Measurements from ENCODE around the gene ERGIC3.

Gene ERGIC3

DNA sequence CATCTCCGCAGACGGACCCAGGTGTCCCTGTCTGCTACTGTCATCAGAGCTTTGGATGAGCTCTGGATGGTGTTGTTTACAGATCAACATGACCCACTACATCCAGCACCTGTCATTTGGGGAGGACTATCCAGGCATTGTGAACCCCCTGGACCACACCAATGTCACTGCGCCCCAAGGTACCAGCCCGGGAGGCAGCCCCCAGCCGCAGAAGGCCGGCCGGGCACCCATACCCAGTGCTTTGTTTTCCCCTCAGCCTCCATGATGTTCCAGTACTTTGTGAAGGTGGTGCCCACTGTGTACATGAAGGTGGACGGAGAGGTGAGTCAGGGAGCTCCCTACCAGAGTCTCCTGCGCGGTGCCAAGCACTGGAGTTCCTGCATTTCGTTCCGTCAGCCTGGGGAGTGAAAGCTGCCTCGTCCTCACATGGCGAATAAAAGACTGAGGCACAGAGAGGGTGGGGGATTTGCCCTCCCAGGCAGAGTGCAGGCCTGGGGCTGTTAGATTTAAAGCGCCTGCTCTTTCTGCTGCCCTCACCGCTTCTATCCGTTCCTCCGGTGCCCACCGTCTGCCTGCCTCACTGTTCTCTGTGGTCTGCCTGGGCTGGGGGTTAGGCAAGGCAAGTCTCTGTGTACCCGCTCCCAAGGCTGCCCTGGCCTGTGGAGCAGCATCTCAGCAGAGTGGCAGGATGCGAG lies 14.2 kb downstream of the ERGIC3 start:
- TF ChIP-seq, protein P1, sequence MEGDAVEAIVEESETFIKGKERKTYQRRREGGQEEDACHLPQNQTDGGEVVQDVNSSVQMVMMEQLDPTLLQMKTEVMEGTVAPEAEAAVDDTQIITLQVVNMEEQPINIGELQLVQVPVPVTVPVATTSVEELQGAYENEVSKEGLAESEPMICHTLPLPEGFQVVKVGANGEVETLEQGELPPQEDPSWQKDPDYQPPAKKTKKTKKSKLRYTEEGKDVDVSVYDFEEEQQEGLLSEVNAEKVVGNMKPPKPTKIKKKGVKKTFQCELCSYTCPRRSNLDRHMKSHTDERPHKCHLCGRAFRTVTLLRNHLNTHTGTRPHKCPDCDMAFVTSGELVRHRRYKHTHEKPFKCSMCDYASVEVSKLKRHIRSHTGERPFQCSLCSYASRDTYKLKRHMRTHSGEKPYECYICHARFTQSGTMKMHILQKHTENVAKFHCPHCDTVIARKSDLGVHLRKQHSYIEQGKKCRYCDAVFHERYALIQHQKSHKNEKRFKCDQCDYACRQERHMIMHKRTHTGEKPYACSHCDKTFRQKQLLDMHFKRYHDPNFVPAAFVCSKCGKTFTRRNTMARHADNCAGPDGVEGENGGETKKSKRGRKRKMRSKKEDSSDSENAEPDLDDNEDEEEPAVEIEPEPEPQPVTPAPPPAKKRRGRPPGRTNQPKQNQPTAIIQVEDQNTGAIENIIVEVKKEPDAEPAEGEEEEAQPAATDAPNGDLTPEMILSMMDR (IDR thresholded peaks at IDR 0.05), result no peak
- no peak for TF ChIP-seq ZFX (IDR thresholded peaks at IDR 0.05; ENCODE audit: borderline replicate concordance)
- H3K27ac ChIP-seq, result no peak overlapping the region

DNA sequence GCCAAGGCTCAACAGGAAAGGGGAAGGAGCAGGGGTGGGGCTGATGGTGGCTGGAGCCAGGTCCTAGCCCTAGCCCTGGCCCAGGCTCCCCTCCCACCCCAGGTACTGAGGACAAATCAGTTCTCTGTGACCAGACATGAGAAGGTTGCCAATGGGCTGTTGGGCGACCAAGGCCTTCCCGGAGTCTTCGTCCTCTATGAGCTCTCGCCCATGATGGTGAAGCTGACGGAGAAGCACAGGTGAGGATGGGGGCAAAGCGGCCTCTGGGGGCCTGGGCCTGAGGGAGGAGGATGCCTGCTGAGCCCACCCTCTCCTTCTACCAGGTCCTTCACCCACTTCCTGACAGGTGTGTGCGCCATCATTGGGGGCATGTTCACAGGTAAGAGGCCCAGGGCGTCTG lies 15.0 kb downstream of the ERGIC3 start:
- no peak overlapping the region for H3K27ac ChIP-seq
- TF ChIP-seq, protein P1 (IDR thresholded peaks at IDR 0.05), result no peak
- TF ChIP-seq ZFX (IDR thresholded peaks at IDR 0.05; ENCODE audit: borderline replicate concordance), result no peak

DNA sequence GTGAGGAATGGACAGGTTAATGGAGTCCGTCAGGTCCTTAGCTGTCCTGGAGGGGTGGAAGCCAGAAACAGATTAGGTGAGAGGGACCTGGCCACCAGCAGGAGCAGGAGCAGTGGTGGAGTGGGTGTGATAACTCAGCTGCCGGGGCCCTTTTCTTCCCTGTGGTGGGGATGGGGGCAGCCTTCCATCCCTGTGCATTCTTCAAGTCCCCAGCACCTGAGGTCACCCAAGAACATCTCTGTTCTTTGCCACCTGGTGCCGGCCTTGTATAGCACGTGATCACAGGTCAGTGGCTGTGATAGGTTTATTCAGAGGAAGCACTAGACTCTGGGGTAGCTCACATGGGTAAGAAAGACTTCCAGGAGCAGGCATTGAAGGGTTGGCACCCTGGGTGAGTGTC lies 16.6 kb downstream of the ERGIC3 start:
- no peak overlapping the region for H3K27ac ChIP-seq
- TF ChIP-seq ZFX (IDR thresholded peaks at IDR 0.05; ENCODE audit: borderline replicate concordance), result no peak
- TF ChIP-seq, protein P1 (IDR thresholded peaks at IDR 0.05), result no peak

DNA sequence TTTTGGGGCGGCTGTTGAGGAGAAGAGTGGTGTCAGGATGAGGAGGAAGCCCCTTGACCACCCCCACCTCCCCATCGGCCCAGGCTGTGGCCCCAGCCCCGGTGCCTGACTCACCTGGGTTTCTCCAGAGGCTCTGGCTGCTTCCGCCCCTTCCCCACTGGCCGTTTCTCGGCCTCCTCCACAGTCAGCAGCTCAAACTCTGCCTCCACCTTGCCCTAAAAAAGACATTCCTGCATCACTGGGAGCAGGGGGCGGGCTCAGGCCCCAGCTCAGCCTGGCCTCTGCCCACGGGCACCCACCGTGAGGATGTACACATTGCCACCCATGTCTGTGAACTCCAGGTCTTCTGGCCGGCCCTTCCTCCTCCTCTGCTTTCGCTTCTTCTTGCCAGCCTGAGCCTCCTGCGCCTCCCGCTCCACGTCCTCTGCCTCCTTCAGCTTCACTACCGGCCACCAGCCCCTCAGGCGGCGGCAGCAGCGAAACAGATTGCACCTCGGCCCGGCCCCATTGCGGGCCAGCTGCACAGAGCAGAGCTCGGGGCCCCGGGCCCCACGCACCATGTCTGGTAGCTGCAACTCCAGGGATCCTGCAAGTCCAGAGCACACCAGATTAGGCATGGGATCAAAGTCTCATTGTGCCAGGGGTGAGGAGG lies 17.3 kb downstream of the ERGIC3 start:
- TF ChIP-seq, protein P1 (IDR thresholded peaks at IDR 0.05), result no peak
- no peak for TF ChIP-seq ZFX (IDR thresholded peaks at IDR 0.05; ENCODE audit: borderline replicate concordance)
- H3K27ac ChIP-seq, result no peak overlapping the region

DNA sequence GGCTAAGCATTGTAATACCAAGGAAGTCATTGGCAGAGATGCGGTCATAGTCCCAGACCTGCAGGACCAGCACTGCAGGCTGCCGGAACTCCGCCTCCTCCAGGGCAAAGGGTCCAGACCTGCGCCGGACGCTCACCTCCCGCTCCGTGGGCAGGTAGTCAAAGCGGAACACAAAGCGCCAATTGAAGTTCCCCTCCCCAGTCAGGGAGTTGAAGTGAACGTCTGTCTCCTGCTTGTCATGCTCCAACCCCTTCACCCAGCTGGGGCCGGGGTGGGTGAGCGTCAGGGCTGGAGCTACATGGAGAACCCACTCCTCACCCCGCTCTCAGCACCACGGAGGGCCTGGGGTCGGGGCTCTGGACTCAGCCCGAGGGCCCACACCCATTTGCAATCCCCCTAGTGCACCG lies 18.2 kb downstream of the ERGIC3 start:
- no peak overlapping the region for H3K27ac ChIP-seq
- TF ChIP-seq, protein P1 (IDR thresholded peaks at IDR 0.05), result no peak
- no peak for TF ChIP-seq ZFX (IDR thresholded peaks at IDR 0.05; ENCODE audit: borderline replicate concordance)

DNA sequence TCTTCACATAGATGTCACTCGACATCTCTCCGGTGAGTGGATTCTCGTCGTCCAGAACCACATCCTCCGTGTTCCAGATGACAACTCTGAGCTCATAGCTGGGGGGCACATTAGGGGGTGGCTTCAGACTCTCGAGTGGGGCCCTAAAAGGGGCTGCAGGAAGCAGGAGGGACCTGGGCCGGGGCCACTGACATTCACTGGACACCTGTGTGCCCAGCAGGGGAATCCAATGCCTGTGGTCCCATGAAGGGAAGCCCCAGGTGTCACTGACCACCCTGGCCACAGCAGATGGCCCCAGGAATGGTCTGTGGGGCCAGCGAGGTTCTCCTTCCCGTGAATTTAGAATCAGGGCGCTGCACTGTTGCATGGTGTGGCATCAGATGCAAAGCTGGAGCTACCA lies 18.7 kb downstream of the ERGIC3 start:
- H3K27ac ChIP-seq, result no peak overlapping the region
- no peak for TF ChIP-seq ZFX (IDR thresholded peaks at IDR 0.05; ENCODE audit: borderline replicate concordance)
- TF ChIP-seq, protein P1 (IDR thresholded peaks at IDR 0.05), result no peak

DNA sequence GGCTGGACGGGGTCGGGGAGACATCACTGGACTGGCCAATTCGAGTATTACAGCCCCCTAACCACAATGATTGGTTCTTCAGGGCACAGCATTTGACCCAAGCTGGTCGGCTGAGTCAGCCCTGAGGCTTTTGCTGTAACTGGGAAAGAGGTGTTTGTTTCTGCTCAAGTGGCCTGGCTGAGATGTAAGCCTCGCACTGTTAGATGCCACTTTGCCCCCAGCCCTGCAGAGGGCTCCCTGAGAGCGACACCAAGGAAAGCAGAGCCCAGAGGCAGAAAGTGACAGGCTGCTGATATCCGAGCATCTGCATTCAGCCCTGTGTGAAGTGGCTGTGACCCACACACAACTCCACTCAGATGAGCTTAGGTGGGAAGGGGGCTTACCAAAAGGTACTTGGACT lies 19.4 kb downstream of the ERGIC3 start:
- TF ChIP-seq, protein P1 (IDR thresholded peaks at IDR 0.05), result peak; percentile 20
- no peak for TF ChIP-seq ZFX (IDR thresholded peaks at IDR 0.05; ENCODE audit: borderline replicate concordance)
- no peak overlapping the region for H3K27ac ChIP-seq
